GM21723 (cell line): ENCODE measurements around the gene IRX5.

Source experiments
- ATAC-seq: cut with Tn5 transposase; IDR thresholded peaks from one replicate; pipeline ENCODE4 v1.9.1; 2021; ENCODE audit warnings: mild to moderate bottlenecking, moderate library complexity; ENCODE audit not compliant: unreplicated experiment

Gene IRX5

GRCh38 chr16:54944002-54944401 is 13.3 kb downstream of the IRX5 start:
- ATAC-seq = no peak

GRCh38 chr16:54945063-54945462 is 14.4 kb downstream of the IRX5 start:
- no peak for ATAC-seq

- no peak for ATAC-seq
Measured at GRCh38 chr16:54946909-54947308, 16.2 kb downstream of the IRX5 start.

GRCh38 chr16:54947616-54948015 is 17.0 kb downstream of the IRX5 start:
- ATAC-seq = no peak

- ATAC-seq = no peak
Measured at GRCh38 chr16:54952195-54952594, 21.5 kb downstream of the IRX5 start.

- ATAC-seq = no peak
Measured at GRCh38 chr16:54953461-54953860, 22.8 kb downstream of the IRX5 start.

- ATAC-seq = no peak
Measured at GRCh38 chr16:54954220-54954619, 23.6 kb downstream of the IRX5 start.

GRCh38 chr16:54955757-54956156 is 25.1 kb downstream of the IRX5 start:
- ATAC-seq = no peak

GRCh38 chr16:54957403-54958166 is 26.9 kb downstream of the IRX5 start:
- ATAC-seq = no peak

GRCh38 chr16:54962045-54962444 is 31.4 kb downstream of the IRX5 start:
- no peak for ATAC-seq

- ATAC-seq = no peak
Measured at GRCh38 chr16:54964239-54964638, 33.6 kb downstream of the IRX5 start.

GRCh38 chr16:54965464-54965863 is 34.8 kb downstream of the IRX5 start:
- ATAC-seq = no peak

GRCh38 chr16:54968011-54968410 is 37.3 kb downstream of the IRX5 start:
- no peak for ATAC-seq

GRCh38 chr16:54968784-54969183 is 38.1 kb downstream of the IRX5 start:
- no peak for ATAC-seq

GRCh38 chr16:54970016-54970415 is 39.4 kb downstream of the IRX5 start:
- ATAC-seq = no peak

GRCh38 chr16:54974367-54974766 is 43.7 kb downstream of the IRX5 start:
- no peak for ATAC-seq

- ATAC-seq = no peak
Measured at GRCh38 chr16:54976651-54977200, 46.1 kb downstream of the IRX5 start.

GRCh38 chr16:54977211-54977610 is 46.5 kb downstream of the IRX5 start:
- no peak for ATAC-seq

- ATAC-seq = no peak
Measured at GRCh38 chr16:54980821-54981220, 50.2 kb downstream of the IRX5 start.
